Loucy (cell line): ENCODE results near the gene ALCAM.

ENCODE experiments used
- CTCF ChIP-seq: fragments of 200-600 bp; sonication (generic); conservative IDR thresholded peaks from 2 replicates; pipeline ENCODE4 v1.5.1; 2014; ENCODE audit warnings: mild to moderate bottlenecking, antibody characterized with exemption, low read length
- EZH2phosphoT487 ChIP-seq: fragments of 200-600 bp; IDR thresholded peaks from 2 replicates; pipeline ENCODE4 v1.6.1; 2018; ENCODE audit warnings: antibody characterized with exemption, mild to moderate bottlenecking, moderate library complexity, borderline replicate concordance

- TF ChIP-seq CTCF (no peak), EZH2phosphoT487 (no peak)
These were observed 162.7 kb downstream of the ALCAM start for GRCh38 chr3:105529456-105529855.
